SK-N-SH treated with all-trans-retinoic acid at 6 μM for 48 hours (cell line): Measurements from ENCODE around the gene DEDD2.

Experiments used
- ARNTL ChIP-seq: fragments of 450-650 bp; formaldehyde crosslinking; IDR thresholded peaks from 2 replicates; pipeline ENCODE4 v1.5.0; 2020; ENCODE audit warnings: low read depth, mild to moderate bottlenecking, moderate library complexity, borderline replicate concordance
- CREB5 ChIP-seq: fragments of 250-450 bp; sonication (Bioruptor Pico); IDR thresholded peaks from 2 replicates; pipeline ENCODE4 v1.5.1; 2020; ENCODE audit warnings: low read depth, mild to moderate bottlenecking, moderate library complexity
- CSDC2 ChIP-seq: fragments of 250-450 bp; sonication (Bioruptor Pico); IDR thresholded peaks from 2 replicates; pipeline ENCODE4 v1.5.0; 2020; ENCODE audit warnings: mild to moderate bottlenecking, moderate library complexity
- GLIS3 ChIP-seq: fragments of 250-450 bp; sonication (Bioruptor Pico); IDR thresholded peaks from 2 replicates; pipeline ENCODE4 v1.5.0; 2020; ENCODE audit warnings: mild to moderate bottlenecking, moderate library complexity
- ISL1 ChIP-seq: fragments of 250-450 bp; sonication (Bioruptor Pico); IDR thresholded peaks from 2 replicates; pipeline ENCODE4 v2.1.2; 2022; ENCODE audit warnings: mild to moderate bottlenecking, moderate library complexity
- PATZ1 ChIP-seq: fragments of 250-450 bp; sonication (Bioruptor Pico); IDR thresholded peaks from 2 replicates; pipeline ENCODE4 v1.8.0; 2020; ENCODE audit warnings: mild to moderate bottlenecking, moderate library complexity, borderline replicate concordance
- PPARA ChIP-seq: fragments of 250-450 bp; sonication (Bioruptor Pico); IDR thresholded peaks from 2 replicates; pipeline ENCODE4 v1.5.0; 2020; ENCODE audit warnings: mild to moderate bottlenecking, borderline replicate concordance
- RARB ChIP-seq: fragments of 250-450 bp; sonication (Bioruptor Pico); IDR thresholded peaks from 2 replicates; pipeline ENCODE4 v1.8.0; 2021; ENCODE audit warnings: mild to moderate bottlenecking, moderate library complexity
- SNAI2 ChIP-seq: fragments of 250-450 bp; sonication (Bioruptor Pico); IDR thresholded peaks from 2 replicates; pipeline ENCODE4 v1.5.0; 2020; ENCODE audit warnings: mild to moderate bottlenecking, moderate library complexity
- TOX ChIP-seq: fragments of 250-450 bp; sonication (Bioruptor Pico); IDR thresholded peaks from 2 replicates; pipeline ENCODE4 v1.8.0; 2021; ENCODE audit warnings: mild to moderate bottlenecking, moderate library complexity, borderline replicate concordance
- ZFP3 ChIP-seq: fragments of 250-450 bp; sonication (Bioruptor Pico); IDR thresholded peaks from 2 replicates; pipeline ENCODE4 v1.5.0; 2020; ENCODE audit warnings: mild to moderate bottlenecking, moderate library complexity
- ZFP30 ChIP-seq: fragments of 450-650 bp; formaldehyde crosslinking; IDR thresholded peaks from 2 replicates; pipeline ENCODE4 v1.5.0; 2022; ENCODE audit warnings: mild to moderate bottlenecking, moderate library complexity
- ZNF565 ChIP-seq: fragments of 450-650 bp; formaldehyde crosslinking; conservative IDR thresholded peaks from 2 replicates; pipeline ENCODE4 v1.5.0; 2020; ENCODE audit warnings: low read depth, mild to moderate bottlenecking, moderate library complexity
- ZNF8 ChIP-seq: fragments of 450-650 bp; formaldehyde crosslinking; IDR thresholded peaks from 2 replicates; pipeline ENCODE4 v1.5.0; 2020; ENCODE audit warnings: mild to moderate bottlenecking, moderate library complexity

- TF ChIP-seq SNAI2 (CRISPR knock-in tag) (no peak), CREB5 (CRISPR knock-in tag) (no peak), ZNF8 (CRISPR knock-in tag) (no peak), ISL1 (CRISPR knock-in tag) (no peak), RARB (CRISPR knock-in tag) (no peak), ARNTL (CRISPR knock-in tag) (no peak), GLIS3 (CRISPR knock-in tag) (no peak), ZFP30 (CRISPR knock-in tag) (no peak), ZNF565 (no peak), ZFP3 (no peak), PPARA (CRISPR knock-in tag) (no peak), TOX (CRISPR knock-in tag) (no peak), CSDC2 (CRISPR knock-in tag) (no peak), PATZ1 (CRISPR knock-in tag) (no peak)
Observed at GRCh38 chr19:42173695-42174094, 43.8 kb downstream of the DEDD2 start.
